ENCODE data around the gene CMKLR1. TPM values are rescaled to one million over a fixed set of nuclear protein-coding genes. Genes with fewer than 3 reads are reported as not detected.
A peak's percentile ranks its signal among the peaks of the same experiment; 100 is the strongest.

Gene CMKLR1
- total RNA-seq, 1 experiment from 2014 or later = 0.12 TPM

GRCh38 chr12:108381787-108382436, 42.8 kb upstream of the CMKLR1 start:
- no peak overlapping the region for H3K27ac Mint-ChIP-seq (ENCODE audit: low read depth, unreplicated experiment)
- no peaks in the 10 kb centered on the region for H3K27me3 Mint-ChIP-seq (ENCODE audit: insufficient read depth, unreplicated experiment)
- ChIA-PET POLR2A (no interaction called here), CTCF (interaction anchor here (0.7 to 1.4 kb wide), 2 partner anchors 9 to 131 kb away, joined by 3 to 4 read pairs; no protein-coding TSS in a partner anchor)
- no peaks in the 10 kb centered on the region for H3K4me1 Mint-ChIP-seq (ENCODE audit: insufficient read depth, unreplicated experiment)
- peak; percentile 43 for DNase-seq (ENCODE audit: unreplicated experiment)
- BruUV-seq (replicated peaks) = no TSS peak
- no peak overlapping the region for H3K4me3 Mint-ChIP-seq (ENCODE audit: unreplicated experiment)
- H3K36me3 Mint-ChIP-seq (ENCODE audit: insufficient read depth, unreplicated experiment) = no peaks in the 10 kb centered on the region
- intact Hi-C loops (cut with micrococcal nuclease) = no loop called here
- H3K9me3 Mint-ChIP-seq (ENCODE audit: unreplicated experiment) = peaks cover 8% of the 10 kb centered on the region
- no peak for TF ChIP-seq CTCF (IDR thresholded peaks at IDR 0.05; ENCODE audit: unreplicated experiment)

GRCh38 chr12:108380382-108380781, 41.3 kb upstream of the CMKLR1 start:
- ChIA-PET POLR2A (no interaction called here), CTCF (interaction anchor here (0.8 kb wide), 1 partner anchor 77 kb away, joined by 3 read pairs; no protein-coding TSS in a partner anchor)
- H3K9me3 Mint-ChIP-seq (ENCODE audit: unreplicated experiment) = peaks cover 4% of the 10 kb centered on the region
- DNase-seq (ENCODE audit: unreplicated experiment) = no peak
- H3K36me3 Mint-ChIP-seq (ENCODE audit: insufficient read depth, unreplicated experiment) = peaks cover 6% of the 10 kb centered on the region
- H3K27ac Mint-ChIP-seq (ENCODE audit: low read depth, unreplicated experiment) = no peak overlapping the region
- no peaks in the 10 kb centered on the region for H3K27me3 Mint-ChIP-seq (ENCODE audit: insufficient read depth, unreplicated experiment)
- H3K4me3 Mint-ChIP-seq (ENCODE audit: unreplicated experiment) = no peak overlapping the region
- no peaks in the 10 kb centered on the region for H3K4me1 Mint-ChIP-seq (ENCODE audit: insufficient read depth, unreplicated experiment)
- BruUV-seq (replicated peaks) = no TSS peak
- no peak for TF ChIP-seq CTCF (IDR thresholded peaks at IDR 0.05; ENCODE audit: unreplicated experiment)
- intact Hi-C loops (cut with micrococcal nuclease) = no loop called here

GRCh38 chr12:108379823-108380222, 40.7 kb upstream of the CMKLR1 start:
- intact Hi-C loops (cut with micrococcal nuclease) = no loop called here
- H3K27ac Mint-ChIP-seq (ENCODE audit: low read depth, unreplicated experiment) = no peak overlapping the region
- TF ChIP-seq CTCF (IDR thresholded peaks at IDR 0.05; ENCODE audit: unreplicated experiment) = no peak
- no peak for DNase-seq (ENCODE audit: unreplicated experiment)
- CTCF ChIA-PET = interaction anchor here (0.8 kb wide), 1 partner anchor 77 kb away, joined by 3 read pairs; no protein-coding TSS in a partner anchor
- no peaks in the 10 kb centered on the region for H3K4me1 Mint-ChIP-seq (ENCODE audit: insufficient read depth, unreplicated experiment)
- BruUV-seq (replicated peaks) = no TSS peak
- POLR2A ChIA-PET = no interaction called here
- no peaks in the 10 kb centered on the region for H3K9me3 Mint-ChIP-seq (ENCODE audit: unreplicated experiment)
- no peaks in the 10 kb centered on the region for H3K27me3 Mint-ChIP-seq (ENCODE audit: insufficient read depth, unreplicated experiment)
- no peak overlapping the region for H3K4me3 Mint-ChIP-seq (ENCODE audit: unreplicated experiment)
- peaks cover 6% of the 10 kb centered on the region for H3K36me3 Mint-ChIP-seq (ENCODE audit: insufficient read depth, unreplicated experiment)

- H3K36me3 Mint-ChIP-seq (ENCODE audit: insufficient read depth, unreplicated experiment) = peaks cover 6% of the 10 kb centered on the region
- BruUV-seq (replicated peaks) = no TSS peak
- intact Hi-C loops (cut with micrococcal nuclease) = no loop called here
- ChIA-PET POLR2A (no interaction called here), CTCF (no interaction called here)
- no peak overlapping the region for H3K27ac Mint-ChIP-seq (ENCODE audit: low read depth, unreplicated experiment)
- no peaks in the 10 kb centered on the region for H3K27me3 Mint-ChIP-seq (ENCODE audit: insufficient read depth, unreplicated experiment)
- no peak for TF ChIP-seq CTCF (IDR thresholded peaks at IDR 0.05; ENCODE audit: unreplicated experiment)
- H3K9me3 Mint-ChIP-seq (ENCODE audit: unreplicated experiment) = peaks cover 1% of the 10 kb centered on the region
- no peaks in the 10 kb centered on the region for H3K4me1 Mint-ChIP-seq (ENCODE audit: insufficient read depth, unreplicated experiment)
- H3K4me3 Mint-ChIP-seq (ENCODE audit: unreplicated experiment) = no peak overlapping the region
- DNase-seq (ENCODE audit: unreplicated experiment) = no peak
Observed at GRCh38 chr12:108378926-108379325, 39.8 kb upstream of the CMKLR1 start.
